HG02763 (cell line): ENCODE data around the gene IQCF5.
"Not testable (repeated sequence)": the region's sequence is repeated elsewhere in the genome, so short reads cannot be mapped to it uniquely, and the experiment has no call there.

Experiments used
- ATAC-seq: cut with Tn5 transposase; IDR thresholded peaks from one replicate; pipeline ENCODE4 v1.9.1; 2021; ENCODE audit warnings: mild to moderate bottlenecking, moderate library complexity; ENCODE audit not compliant: unreplicated experiment

IQCF5 gene

DNA sequence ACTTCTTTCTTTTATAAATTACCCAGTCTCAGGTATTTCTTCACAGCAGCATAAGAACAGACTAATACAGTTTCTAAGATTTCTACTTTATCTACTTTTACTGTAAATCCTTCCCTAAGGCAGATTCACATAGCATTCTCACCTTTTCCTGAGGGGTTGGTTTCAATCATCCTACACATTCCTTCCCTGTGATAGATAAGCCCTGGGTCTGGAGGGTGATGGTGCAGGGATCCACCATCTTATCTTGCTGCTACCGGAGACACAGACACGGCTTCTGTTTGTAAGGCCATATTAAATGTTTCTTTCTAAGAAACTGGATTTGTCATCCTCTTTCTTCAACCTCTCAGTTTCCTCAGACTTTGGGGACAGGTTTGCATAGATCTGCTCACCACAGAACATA is 6.1 kb downstream of the IQCF5 start:
- no peak for ATAC-seq

GRCh38 chr3:51868896-51869295 is 6.5 kb downstream of the IQCF5 start:
- ATAC-seq = not testable (repeated sequence)

- no peak for ATAC-seq
Measured at GRCh38 chr3:51862886-51863285, 12.5 kb downstream of the IQCF5 start.

GRCh38 chr3:51860703-51861665 is 14.4 kb downstream of the IQCF5 start, which contains the start of gene IQCF2:
Gene IQCF2, plus strand, starts transcription at chr3:51861615. Its CDS starts 52 bp downstream, at chr3:51861667.
- no peak for ATAC-seq

GRCh38 chr3:51855411-51855810 is 20.0 kb downstream of the IQCF5 start:
- not testable (repeated sequence) for ATAC-seq

DNA sequence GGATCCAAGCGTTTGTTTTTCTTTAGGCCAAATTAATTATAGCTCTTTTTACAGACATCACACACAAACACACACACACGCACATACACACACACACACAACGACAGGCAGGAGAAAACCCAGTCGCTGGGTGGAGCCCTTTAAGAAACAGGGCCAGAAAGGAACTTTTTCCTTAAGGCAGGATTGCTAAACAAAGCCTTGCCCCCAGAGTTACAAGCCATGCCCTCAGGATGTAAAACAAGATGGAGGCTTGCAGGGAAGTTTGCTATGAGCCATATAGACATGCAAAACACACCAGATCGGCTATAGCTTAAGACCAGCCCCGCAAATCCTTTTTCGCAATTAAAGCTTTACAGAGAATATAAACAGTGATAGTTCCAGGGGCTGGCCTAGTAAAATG is 30.3 kb downstream of the IQCF5 start:
- no peak for ATAC-seq

- ATAC-seq = no peak
Measured at GRCh38 chr3:51836606-51837005, 38.8 kb downstream of the IQCF5 start.

GRCh38 chr3:51830836-51831385 is 44.5 kb downstream of the IQCF5 start:
- no peak for ATAC-seq

GRCh38 chr3:51830345-51830744 is 45.1 kb downstream of the IQCF5 start:
- ATAC-seq = no peak

DNA sequence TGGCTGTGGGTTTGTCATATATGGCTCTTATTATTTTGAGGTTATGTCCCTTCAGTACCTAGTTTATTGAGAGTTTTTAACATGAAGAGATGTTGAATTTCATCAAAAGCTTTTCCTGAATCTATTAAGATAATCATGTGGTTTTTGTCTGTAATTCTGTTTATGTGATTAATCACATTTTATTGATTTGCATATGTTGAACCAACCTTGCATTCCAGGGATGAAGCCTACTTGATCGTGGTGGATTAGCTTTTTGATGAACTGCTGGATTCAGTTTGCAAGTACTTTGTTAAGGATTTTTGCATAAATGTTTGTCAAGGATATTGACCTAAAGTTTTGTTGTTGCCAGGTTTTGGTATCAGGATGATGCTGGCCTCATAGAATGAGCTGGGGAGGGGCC is 47.1 kb downstream of the IQCF5 start:
- no peak for ATAC-seq
